B cell (primary cell): ENCODE data around the gene FANCM.

ENCODE experiments used
- EZH2 ChIP-seq: IDR thresholded peaks from 2 replicates; pipeline ENCODE4 v1.6.1; 2012; ENCODE audit warnings: borderline replicate concordance, low read depth, mild to moderate bottlenecking, moderate library complexity, low read length; ENCODE audit not compliant: insufficient read depth, poor library complexity, severe bottlenecking
- TF ChIP-seq, protein P1 (sequence below): fragments of 200-600 bp; IDR thresholded peaks from one replicate; pipeline ENCODE4 v1.8.0; 2022; ENCODE audit warnings: antibody characterized with exemption, mild to moderate bottlenecking

- TF ChIP-seq, protein P1, sequence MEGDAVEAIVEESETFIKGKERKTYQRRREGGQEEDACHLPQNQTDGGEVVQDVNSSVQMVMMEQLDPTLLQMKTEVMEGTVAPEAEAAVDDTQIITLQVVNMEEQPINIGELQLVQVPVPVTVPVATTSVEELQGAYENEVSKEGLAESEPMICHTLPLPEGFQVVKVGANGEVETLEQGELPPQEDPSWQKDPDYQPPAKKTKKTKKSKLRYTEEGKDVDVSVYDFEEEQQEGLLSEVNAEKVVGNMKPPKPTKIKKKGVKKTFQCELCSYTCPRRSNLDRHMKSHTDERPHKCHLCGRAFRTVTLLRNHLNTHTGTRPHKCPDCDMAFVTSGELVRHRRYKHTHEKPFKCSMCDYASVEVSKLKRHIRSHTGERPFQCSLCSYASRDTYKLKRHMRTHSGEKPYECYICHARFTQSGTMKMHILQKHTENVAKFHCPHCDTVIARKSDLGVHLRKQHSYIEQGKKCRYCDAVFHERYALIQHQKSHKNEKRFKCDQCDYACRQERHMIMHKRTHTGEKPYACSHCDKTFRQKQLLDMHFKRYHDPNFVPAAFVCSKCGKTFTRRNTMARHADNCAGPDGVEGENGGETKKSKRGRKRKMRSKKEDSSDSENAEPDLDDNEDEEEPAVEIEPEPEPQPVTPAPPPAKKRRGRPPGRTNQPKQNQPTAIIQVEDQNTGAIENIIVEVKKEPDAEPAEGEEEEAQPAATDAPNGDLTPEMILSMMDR: no peak
- TF ChIP-seq EZH2: no peak
Observed at GRCh38 chr14:45199230-45199629, 63.5 kb downstream of the FANCM start.
